ENCODE results near the gene STIM1. TPM values are rescaled to one million over a fixed set of nuclear protein-coding genes. Genes with fewer than 3 reads are reported as not detected.

The STIM1 gene
- total RNA-seq, 1 experiment from 2014 or later = 15.2 TPM

GRCh38 chr11:3882655-3883054 is 27.2 kb downstream of the STIM1 start:
- Histone ChIP-seq H4K20me1 (ENCODE audit: control insufficient read depth, insufficient read depth, insufficient read length) (no peaks in the 10 kb centered on the region), H4K5ac (ENCODE audit: insufficient read length, low read depth, low read length) (no peak overlapping the region), H2BK120ac (ENCODE audit: low read depth, low read length, poor library complexity, severe bottlenecking) (no peak overlapping the region), H3K27ac (ENCODE audit: insufficient read length, low read depth, low read length) (no peak overlapping the region), H3K18ac (ENCODE audit: insufficient read length, low read depth, low read length) (no peak overlapping the region), H3K27me3 (ENCODE audit: insufficient read depth, low read length) (no peaks in the 10 kb centered on the region; the same call in 1 of the 2 replicates), H3K79me1 (ENCODE audit: insufficient read depth, low read depth, low read length, poor library complexity, severe bottlenecking) (no peaks in the 10 kb centered on the region), H3K4me2 (ENCODE audit: insufficient read depth, insufficient read length, low read length) (no peak overlapping the region), H2BK5ac (ENCODE audit: insufficient read length, low read length) (no peak overlapping the region), H4K91ac (ENCODE audit: insufficient read length, low read depth, low read length) (no peak overlapping the region), H3K4me1 (ENCODE audit: insufficient read depth, low read length) (no peaks in the 10 kb centered on the region), H3K23ac (ENCODE audit: insufficient read length, low read depth, low read length) (no peak overlapping the region), H2BK12ac (ENCODE audit: insufficient read length, low read depth, low read length) (no peak overlapping the region), H2AFZ (ENCODE audit: low read length) (no peak overlapping the region), H3K23me2 (ENCODE audit: insufficient read length, low read depth, low read length, poor library complexity, severe bottlenecking) (no peaks in the 10 kb centered on the region), H3K9me3 (ENCODE audit: control insufficient read depth, low read depth, low read length) (no peaks in the 10 kb centered on the region), H2BK20ac (ENCODE audit: low read depth, low read length, poor library complexity, severe bottlenecking) (no peak overlapping the region), H3K4ac (ENCODE audit: low read depth, low read length) (no peak overlapping the region), H2AK5ac (ENCODE audit: insufficient read length, low read length) (no peak overlapping the region), H4K8ac (replicated peaks; ENCODE audit: insufficient read length, low read depth, low read length) (no peak overlapping the region), H2BK15ac (ENCODE audit: low read depth, low read length) (no peak overlapping the region), H3K79me2 (ENCODE audit: insufficient read depth, low read length) (no peaks in the 10 kb centered on the region), H3K9ac (ENCODE audit: extremely low read depth, insufficient read length, low read length) (no peak overlapping the region), H3T11ph (ENCODE audit: low read length) (no peak overlapping the region), H3K56ac (ENCODE audit: insufficient read length, low read depth, low read length) (no peak overlapping the region), H3K14ac (ENCODE audit: insufficient read depth, low read length) (no peak overlapping the region)
- H3K4me3 Mint-ChIP-seq = no peak overlapping the region
- no peak for TF ChIP-seq CTCF (conservative IDR thresholded peaks at IDR 0.05)
- H3K36me3 Mint-ChIP-seq (ENCODE audit: insufficient read depth in 1 of 3, low read depth in 3 of 3) = no peaks in the 10 kb centered on the region
- H3K9me3 Mint-ChIP-seq = no peaks in the 10 kb centered on the region
- H3K27ac Mint-ChIP-seq = no peak overlapping the region
- peaks cover 5% of the 10 kb centered on the region in 2 experiments for H3K4me1 Mint-ChIP-seq
- no peaks in the 10 kb centered on the region for H3K27me3 Mint-ChIP-seq (ENCODE audit: low read depth)
- DNase-seq = no peak

Data from H9 (cell line).